OCI-LY7 (cell line): Measurements from ENCODE around the gene ERGIC1.

Experiments used
- CTCF ChIP-seq: fragments of 200-600 bp; sonication (generic); conservative IDR thresholded peaks from 2 replicates; pipeline ENCODE4 v1.5.1; 2014; ENCODE audit warnings: mild to moderate bottlenecking, antibody characterized with exemption, low read length, moderate library complexity, mixed read lengths
- EZH2phosphoT487 ChIP-seq: fragments of 200-600 bp; sonication (generic); IDR thresholded peaks from 2 replicates; pipeline ENCODE4 v1.6.1; 2018; ENCODE audit warnings: low read depth, borderline replicate concordance, mild to moderate bottlenecking, mixed run types, antibody characterized with exemption, low read length, moderate library complexity, mixed read lengths

- TF ChIP-seq CTCF (no peak), EZH2phosphoT487 (no peak)
These were observed 106.4 kb downstream of the ERGIC1 start for GRCh38 chr5:172940268-172941066.
